ENCODE data around the gene IMPA2. TPM values are rescaled to one million over a fixed set of nuclear protein-coding genes. Genes with fewer than 3 reads are reported as not detected.

The IMPA2 gene
- total and polyA plus RNA-seq, 10 of the 15 experiments (the other 5 are each of a cell fraction or from before 2014, with no cell fraction given) = 0.24 to 21.0 (median 11.4) TPM

DNA sequence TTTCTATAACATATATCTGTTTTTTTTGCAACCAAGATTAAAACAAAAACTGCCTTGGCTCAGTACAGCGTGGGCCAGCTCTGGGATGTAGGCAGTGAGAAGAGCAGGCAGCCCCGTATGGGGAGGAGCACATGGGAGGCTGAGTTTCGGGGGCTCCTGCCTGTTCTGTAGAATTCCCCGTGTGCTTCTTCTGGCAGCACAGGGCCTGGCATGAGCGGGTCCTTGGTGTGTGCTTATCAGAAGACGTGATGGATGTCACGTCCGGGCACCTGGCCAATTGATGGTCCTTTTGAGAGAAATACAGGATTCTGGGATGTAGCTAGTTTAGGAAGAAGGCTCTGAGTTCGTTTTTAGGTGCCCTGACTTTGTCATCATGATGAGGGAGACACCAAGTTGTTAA, 16.2 kb downstream of the IMPA2 start:
- Histone ChIP-seq H3K4me3 (no peak overlapping the region), H3K27ac (ENCODE audit: control insufficient read depth, insufficient read depth) (no peak overlapping the region), H3K27me3 (replicated peaks in 1 of 2; ENCODE audit: control insufficient read depth in 2 of 2, insufficient read depth in 2 of 2, low read length in 1 of 2) (no peaks in the 10 kb centered on the region), H2AFZ (ENCODE audit: control insufficient read depth, low read depth, low read length) (no peak overlapping the region), H3K9ac (ENCODE audit: control insufficient read depth, insufficient read depth, low read length) (no peak overlapping the region), H3K79me2 (ENCODE audit: control insufficient read depth, insufficient read depth, low read length) (no peaks in the 10 kb centered on the region), H3K4me1 (ENCODE audit: control insufficient read depth, insufficient read depth, low read length) (peaks cover 8% of the 10 kb centered on the region), H3K4me2 (ENCODE audit: control insufficient read depth, insufficient read depth) (no peak overlapping the region), H3K36me3 (ENCODE audit: control insufficient read depth in 2 of 2, insufficient read depth in 2 of 2, low read length in 1 of 2) (no peaks in the 10 kb centered on the region), H4K20me1 (ENCODE audit: control insufficient read depth, insufficient read depth) (no peaks in the 10 kb centered on the region), H3K9me3 (replicated peaks; ENCODE audit: control insufficient read depth, insufficient read depth, low read length) (no peaks in the 10 kb centered on the region)
- WGBS (ENCODE audit: insufficient coverage, insufficient replicate concordance, low lambda C conversion rate, missing lambda C conversion rate) = 80% methylated on average over 9 of the region's 9 CpGs
- ChIA-PET CTCF (interaction anchor here (7.7 kb wide), 1 partner anchor 59 kb away, joined by 122 read pairs; no protein-coding TSS in a partner anchor), RAD21 (ENCODE audit: unreplicated experiment) (no interaction called here), POLR2A (no interaction called here), SMC1A (ENCODE audit: uncharacterized antibody, unreplicated experiment) (interaction anchor here (0.8 kb wide), 1 partner anchor 60 kb away, joined by 3 read pairs; no protein-coding TSS in a partner anchor)
- no TSS peak for BruUV-seq (replicated peaks)
- ATAC-seq = no peak
- DNase-seq (ENCODE audit: low read depth, low spot score) = no peak
- no peak for TF ChIP-seq RUNX3 (IDR thresholded peaks at IDR 0.05; ENCODE audit: low read length)
- FAIRE-seq = no peak
- in situ Hi-C loops (cut with MboI) = loop anchor here (5.0 kb wide), 1 partner anchor 65 kb away; no protein-coding TSS in a partner anchor
- intact Hi-C loops (cut with micrococcal nuclease; ENCODE audit: unreplicated experiment) = no loop called here

DNA sequence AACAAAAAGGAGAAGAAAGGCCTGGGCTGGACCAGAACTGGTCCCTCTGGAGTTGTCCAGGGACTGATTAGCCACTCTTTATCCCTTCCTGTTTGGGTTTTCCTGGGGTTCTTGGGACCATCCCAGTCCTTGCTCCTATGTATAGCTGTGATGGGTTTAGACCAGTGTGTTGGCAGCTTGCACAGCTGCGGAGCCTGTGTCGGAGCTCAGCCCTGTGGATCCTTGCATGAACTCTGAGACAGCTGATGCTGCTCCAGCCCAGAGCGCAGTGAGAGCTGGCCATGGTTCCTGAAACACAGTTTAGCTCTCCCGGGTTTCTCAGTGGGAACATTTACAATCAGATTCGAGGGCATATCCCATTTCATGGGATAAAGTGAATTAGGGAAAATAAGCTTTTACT, 16.9 kb downstream of the IMPA2 start:
- CTCF ChIA-PET = interaction anchor here (7.7 kb wide), 1 partner anchor 60 kb away, joined by 122 read pairs; no protein-coding TSS in a partner anchor
- 90% methylated on average over 5 of the region's 5 CpGs for WGBS (ENCODE audit: insufficient coverage, insufficient replicate concordance, low lambda C conversion rate, missing lambda C conversion rate)
- Histone ChIP-seq H3K27ac (ENCODE audit: control insufficient read depth, insufficient read depth) (no peak overlapping the region), H3K4me2 (ENCODE audit: control insufficient read depth, insufficient read depth) (no peak overlapping the region), H3K36me3 (ENCODE audit: control insufficient read depth in 2 of 2, insufficient read depth in 2 of 2, low read length in 1 of 2) (no peaks in the 10 kb centered on the region), H3K27me3 (replicated peaks in 1 of 2; ENCODE audit: control insufficient read depth in 2 of 2, insufficient read depth in 2 of 2, low read length in 1 of 2) (no peaks in the 10 kb centered on the region), H3K9ac (ENCODE audit: control insufficient read depth, insufficient read depth, low read length) (no peak overlapping the region), H2AFZ (ENCODE audit: control insufficient read depth, low read depth, low read length) (no peak overlapping the region), H4K20me1 (ENCODE audit: control insufficient read depth, insufficient read depth) (no peaks in the 10 kb centered on the region), H3K79me2 (ENCODE audit: control insufficient read depth, insufficient read depth, low read length) (no peaks in the 10 kb centered on the region), H3K9me3 (replicated peaks; ENCODE audit: control insufficient read depth, insufficient read depth, low read length) (no peaks in the 10 kb centered on the region), H3K4me3 (no peak overlapping the region), H3K4me1 (ENCODE audit: control insufficient read depth, insufficient read depth, low read length) (peaks cover 8% of the 10 kb centered on the region)
- RAD21 ChIA-PET (ENCODE audit: unreplicated experiment) = interaction anchor here (1.6 kb wide), 1 partner anchor 61 kb away, joined by 3 read pairs; no protein-coding TSS in a partner anchor
- TF ChIP-seq CEBPB (IDR thresholded peaks at IDR 0.05; ENCODE audit: borderline replicate concordance in 1 of 2, low read depth in 2 of 2, low read length in 2 of 2) (no peak), SREBF2 (IDR thresholded peaks at IDR 0.05; ENCODE audit: low read length) (no peak), POLR2AphosphoS2 (IDR thresholded peaks at IDR 0.05; ENCODE audit: low read depth, low read length) (no peak), PML (IDR thresholded peaks at IDR 0.05; ENCODE audit: low read length) (no peak)
- SMC1A ChIA-PET (ENCODE audit: uncharacterized antibody, unreplicated experiment) = interaction anchor here (1.6 kb wide), 1 partner anchor 60 kb away, joined by 4 read pairs; no protein-coding TSS in a partner anchor
- no peak for FAIRE-seq
- no peak for ATAC-seq
- POLR2A ChIA-PET = no interaction called here
- no peak for DNase-seq (ENCODE audit: low read depth, low spot score)
- intact Hi-C loops (cut with micrococcal nuclease; ENCODE audit: unreplicated experiment) (no loop called here), in situ Hi-C loops (cut with MboI) (loop anchor here (5.0 kb wide), 1 partner anchor 66 kb away; no protein-coding TSS in a partner anchor)
- no TSS peak for BruUV-seq (replicated peaks)

Data from GM12878 (cell line).